Neural cell (in vitro differentiated cells): ENCODE data around the gene PPP1R14B. TPM values are rescaled to one million over a fixed set of nuclear protein-coding genes. Genes with fewer than 3 reads are reported as not detected.

Experiments used
- H2AFZ ChIP-seq: fragments of 200-600, 300-800 bp; sonication (generic), shearing (Covaris generic); 2 replicates; pipeline ENCODE4 v1.6.0; 2014; ENCODE audit warnings: low read depth, mild to moderate bottlenecking, antibody characterized with exemption, low read length, moderate library complexity
- H3F3A ChIP-seq: fragments of 200-600 bp; shearing (Covaris generic); 2 replicates; pipeline ENCODE4 v1.6.1; 2016; ENCODE audit warnings: mild to moderate bottlenecking, moderate library complexity, mixed read lengths, antibody characterized with exemption, low read length; ENCODE audit not compliant: insufficient read depth, poor library complexity, severe bottlenecking
- H3K27ac ChIP-seq: fragments of 200-600, 300-800 bp; sonication (generic), shearing (Covaris generic); 2 replicates; pipeline ENCODE4 v1.5.1; 2014; ENCODE audit warnings: mild to moderate bottlenecking, low read length, moderate library complexity
- H3K27me3 ChIP-seq: fragments of 300-800, 200-600 bp; sonication (generic), shearing (Covaris generic); 2 replicates; pipeline ENCODE4 v1.6.0; 2014; ENCODE audit warnings: mild to moderate bottlenecking, low read depth, low read length, moderate library complexity; ENCODE audit not compliant: insufficient read depth
- H3K36me3 ChIP-seq: fragments of 300-800, 200-600 bp; sonication (generic), shearing (Covaris generic); 2 replicates; pipeline ENCODE4 v1.5.1; 2014; ENCODE audit warnings: mild to moderate bottlenecking, antibody characterized with exemption, low read length, moderate library complexity; ENCODE audit not compliant: insufficient read depth
- H3K4me2 ChIP-seq: fragments of 300-800, 200-600 bp; sonication (generic), shearing (Covaris generic); 2 replicates; pipeline ENCODE4 v1.6.0; 2014; ENCODE audit warnings: mild to moderate bottlenecking, low read length
- H3K4me3 ChIP-seq: fragments of 300-800, 200-600 bp; sonication (generic), shearing (Covaris generic); 2 replicates; pipeline ENCODE4 v1.5.1; 2014; ENCODE audit warnings: mild to moderate bottlenecking, low read length, moderate library complexity
- H3K79me2 ChIP-seq: fragments of 200-600 bp; shearing (Covaris generic); replicated peaks from 2 replicates; pipeline ENCODE4 v1.6.0; 2014; ENCODE audit warnings: mild to moderate bottlenecking, low read length, moderate library complexity; ENCODE audit not compliant: insufficient read depth
- H3K9ac ChIP-seq: fragments of 300-800, 200-600 bp; sonication (generic), shearing (Covaris generic); 2 replicates; pipeline ENCODE4 v1.6.1; 2016; ENCODE audit warnings: mild to moderate bottlenecking, low read length, mixed read lengths
- H3K9me2 ChIP-seq: fragments of 200-600 bp; shearing (Covaris generic); 2 replicates; pipeline ENCODE4 v1.6.1; 2016; ENCODE audit warnings: mild to moderate bottlenecking, low read length, mixed read lengths; ENCODE audit not compliant: insufficient read depth
- H3K9me3 ChIP-seq: fragments of 200-600, 300-800 bp; sonication (generic), shearing (Covaris generic); 2 replicates; pipeline ENCODE4 v1.6.1; 2016; ENCODE audit warnings: mild to moderate bottlenecking, mixed run types, low read length, moderate library complexity, mixed read lengths
- H4K20me1 ChIP-seq: fragments of 200-600 bp; shearing (Covaris generic); 2 replicates; pipeline ENCODE4 v1.6.1; 2016; ENCODE audit warnings: mild to moderate bottlenecking, mixed run types; ENCODE audit not compliant: insufficient read depth
- EZH2 ChIP-seq: fragments of 200-600, 300-800 bp; shearing (Covaris generic), sonication (generic); IDR thresholded peaks from 2 replicates; pipeline ENCODE4 v1.6.1; 2014; ENCODE audit warnings: antibody characterized with exemption, low read length, borderline replicate concordance, mild to moderate bottlenecking; ENCODE audit not compliant: insufficient read depth, poor library complexity, severe bottlenecking
- MXI1 ChIP-seq: fragments of 450-650 bp; conservative IDR thresholded peaks from 2 replicates; pipeline ENCODE4 v1.6.1; 2014; ENCODE audit warnings: antibody characterized with exemption, mild to moderate bottlenecking; ENCODE audit not compliant: poor library complexity, severe bottlenecking
- POLR2AphosphoS5 ChIP-seq: IDR thresholded peaks from 2 replicates; pipeline ENCODE4 v1.6.1; 2012
- RAD21 ChIP-seq: fragments of 450-650 bp; conservative IDR thresholded peaks from 2 replicates; pipeline ENCODE4 v1.6.1; 2014; ENCODE audit warnings: antibody characterized with exemption, mild to moderate bottlenecking, moderate library complexity
- SMC3 ChIP-seq: fragments of 450-650 bp; conservative IDR thresholded peaks from 2 replicates; pipeline ENCODE4 v1.6.1; 2014; ENCODE audit warnings: antibody characterized with exemption, mild to moderate bottlenecking, moderate library complexity; ENCODE audit not compliant: poor library complexity
- TAF1 ChIP-seq: IDR thresholded peaks from 2 replicates; pipeline ENCODE4 v1.6.1; 2012; ENCODE audit warnings: low read depth
- polyA plus RNA-seq: library from polyadenylated mRNA; depleted of rRNA; stranded (reverse); fragments of >200 nt; gene quantifications from 2 replicates; pipeline ENCODE4 v1.2.3, GENCODE V29; 2014
- TF ChIP-seq, protein P1 (sequence below): IDR thresholded peaks from 2 replicates; pipeline ENCODE4 v1.6.1; 2012; ENCODE audit warnings: borderline replicate concordance
- TF ChIP-seq, protein P2 (sequence below): fragments of 450-650 bp; IDR thresholded peaks from 2 replicates; pipeline ENCODE4 v1.5.1; 2014; ENCODE audit warnings: antibody characterized with exemption, mild to moderate bottlenecking, moderate library complexity; ENCODE audit not compliant: poor library complexity, severe bottlenecking

PPP1R14B gene
- polyA plus RNA-seq, 1 donor from 2014 or later: 400 TPM

DNA sequence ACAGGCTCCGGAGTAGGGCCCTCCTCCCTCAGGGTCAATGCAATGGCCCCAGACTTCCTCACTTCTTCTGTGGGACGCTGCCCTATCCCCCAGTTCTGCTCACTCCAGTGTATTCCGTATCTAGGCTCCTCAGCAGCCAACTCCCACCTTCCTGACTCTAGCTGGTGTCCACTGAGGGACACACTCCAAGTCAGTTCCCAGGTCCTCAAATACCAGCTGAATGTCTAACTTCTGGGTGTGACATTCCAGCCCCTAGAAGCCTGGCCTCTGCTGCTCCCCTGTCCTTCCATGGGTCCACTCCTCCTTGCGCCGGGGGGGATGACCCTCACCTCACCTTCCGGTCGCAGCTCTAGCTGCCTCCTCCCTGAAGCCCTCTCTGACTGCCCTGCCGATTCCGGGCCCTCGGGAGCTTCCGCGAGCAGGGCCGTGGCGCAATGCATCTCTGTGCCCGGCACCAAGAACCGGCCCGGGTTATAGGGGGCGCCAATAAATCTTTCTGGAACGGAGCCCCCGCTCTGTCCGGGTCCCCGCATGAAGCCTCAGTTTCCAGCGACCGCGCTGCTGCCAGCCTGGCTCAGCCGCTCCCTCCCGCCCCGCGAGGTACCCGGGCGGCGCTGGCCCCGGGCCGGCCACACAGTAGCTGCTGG, 22.3 kb upstream of the PPP1R14B start:
- Histone ChIP-seq H3K27me3 (no peaks in the 10 kb centered on the region), H3K79me2 (no peaks in the 10 kb centered on the region), H2AFZ (peak overlapping the region; percentile 45), H3F3A (peaks cover 6% of the 10 kb centered on the region), H3K27ac (peak overlapping the region; percentile 87), H3K4me3 (peak overlapping the region; percentile 96), H3K9ac (peak overlapping the region; percentile 87), H3K4me2 (peak overlapping the region; percentile 89), H3K36me3 (no peaks in the 10 kb centered on the region), H3K9me2 (no peaks in the 10 kb centered on the region), H4K20me1 (no peaks in the 10 kb centered on the region), H3K9me3 (no peaks in the 10 kb centered on the region)
- TF ChIP-seq, protein P1, sequence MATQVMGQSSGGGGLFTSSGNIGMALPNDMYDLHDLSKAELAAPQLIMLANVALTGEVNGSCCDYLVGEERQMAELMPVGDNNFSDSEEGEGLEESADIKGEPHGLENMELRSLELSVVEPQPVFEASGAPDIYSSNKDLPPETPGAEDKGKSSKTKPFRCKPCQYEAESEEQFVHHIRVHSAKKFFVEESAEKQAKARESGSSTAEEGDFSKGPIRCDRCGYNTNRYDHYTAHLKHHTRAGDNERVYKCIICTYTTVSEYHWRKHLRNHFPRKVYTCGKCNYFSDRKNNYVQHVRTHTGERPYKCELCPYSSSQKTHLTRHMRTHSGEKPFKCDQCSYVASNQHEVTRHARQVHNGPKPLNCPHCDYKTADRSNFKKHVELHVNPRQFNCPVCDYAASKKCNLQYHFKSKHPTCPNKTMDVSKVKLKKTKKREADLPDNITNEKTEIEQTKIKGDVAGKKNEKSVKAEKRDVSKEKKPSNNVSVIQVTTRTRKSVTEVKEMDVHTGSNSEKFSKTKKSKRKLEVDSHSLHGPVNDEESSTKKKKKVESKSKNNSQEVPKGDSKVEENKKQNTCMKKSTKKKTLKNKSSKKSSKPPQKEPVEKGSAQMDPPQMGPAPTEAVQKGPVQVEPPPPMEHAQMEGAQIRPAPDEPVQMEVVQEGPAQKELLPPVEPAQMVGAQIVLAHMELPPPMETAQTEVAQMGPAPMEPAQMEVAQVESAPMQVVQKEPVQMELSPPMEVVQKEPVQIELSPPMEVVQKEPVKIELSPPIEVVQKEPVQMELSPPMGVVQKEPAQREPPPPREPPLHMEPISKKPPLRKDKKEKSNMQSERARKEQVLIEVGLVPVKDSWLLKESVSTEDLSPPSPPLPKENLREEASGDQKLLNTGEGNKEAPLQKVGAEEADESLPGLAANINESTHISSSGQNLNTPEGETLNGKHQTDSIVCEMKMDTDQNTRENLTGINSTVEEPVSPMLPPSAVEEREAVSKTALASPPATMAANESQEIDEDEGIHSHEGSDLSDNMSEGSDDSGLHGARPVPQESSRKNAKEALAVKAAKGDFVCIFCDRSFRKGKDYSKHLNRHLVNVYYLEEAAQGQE: no peak
- TF ChIP-seq POLR2AphosphoS5 (no peak), EZH2 (no peak), TAF1 (no peak), SMC3 (no peak), MXI1 (no peak), RAD21 (no peak)

DNA sequence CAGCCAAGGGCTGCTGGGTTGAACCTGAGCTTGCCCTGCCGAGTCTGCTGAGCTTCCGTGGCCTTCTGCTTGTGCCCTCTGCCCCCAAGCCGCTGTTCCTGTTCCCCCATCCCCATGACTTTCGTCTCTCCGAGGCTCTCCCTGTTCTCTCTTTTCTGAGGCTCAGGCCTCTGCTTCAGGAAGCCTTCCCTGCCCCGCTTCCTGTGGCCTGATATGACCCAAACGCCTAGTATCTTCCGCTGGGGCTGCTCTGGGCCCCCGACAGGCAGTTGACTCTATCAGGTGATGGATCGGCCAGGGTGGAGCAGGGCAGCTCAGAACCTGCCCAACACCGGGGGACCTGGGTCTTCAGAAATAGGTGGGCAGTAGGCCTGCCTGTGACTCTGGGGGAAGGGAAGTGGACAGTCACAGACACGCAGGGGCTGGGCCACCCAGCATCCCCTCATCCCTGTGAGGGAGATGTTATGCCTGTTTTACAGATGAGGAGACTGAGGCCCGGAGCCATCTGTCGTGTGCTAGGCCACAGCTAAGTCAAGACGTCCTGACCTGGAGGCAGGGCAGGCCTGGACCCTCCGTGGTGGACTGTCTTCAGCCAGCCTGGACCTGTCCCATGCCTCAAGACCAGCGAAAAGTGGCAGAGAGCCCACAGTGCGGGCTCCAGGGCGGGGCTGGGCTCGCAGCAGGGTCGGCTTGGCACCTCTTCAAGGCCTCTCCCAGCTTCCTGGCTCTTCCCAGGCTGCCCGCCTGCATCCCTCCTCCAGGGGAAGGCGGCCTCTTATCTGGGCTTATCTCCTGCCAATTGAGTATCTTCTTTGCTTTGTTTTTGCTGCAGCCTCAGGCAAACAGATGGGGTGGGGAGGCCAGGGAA, 21.5 kb upstream of the PPP1R14B start:
- H3K9ac ChIP-seq: peak overlapping the region; percentile 87
- TF ChIP-seq SMC3: no peak
- no peak for TF ChIP-seq MXI1
- TF ChIP-seq, protein P2, sequence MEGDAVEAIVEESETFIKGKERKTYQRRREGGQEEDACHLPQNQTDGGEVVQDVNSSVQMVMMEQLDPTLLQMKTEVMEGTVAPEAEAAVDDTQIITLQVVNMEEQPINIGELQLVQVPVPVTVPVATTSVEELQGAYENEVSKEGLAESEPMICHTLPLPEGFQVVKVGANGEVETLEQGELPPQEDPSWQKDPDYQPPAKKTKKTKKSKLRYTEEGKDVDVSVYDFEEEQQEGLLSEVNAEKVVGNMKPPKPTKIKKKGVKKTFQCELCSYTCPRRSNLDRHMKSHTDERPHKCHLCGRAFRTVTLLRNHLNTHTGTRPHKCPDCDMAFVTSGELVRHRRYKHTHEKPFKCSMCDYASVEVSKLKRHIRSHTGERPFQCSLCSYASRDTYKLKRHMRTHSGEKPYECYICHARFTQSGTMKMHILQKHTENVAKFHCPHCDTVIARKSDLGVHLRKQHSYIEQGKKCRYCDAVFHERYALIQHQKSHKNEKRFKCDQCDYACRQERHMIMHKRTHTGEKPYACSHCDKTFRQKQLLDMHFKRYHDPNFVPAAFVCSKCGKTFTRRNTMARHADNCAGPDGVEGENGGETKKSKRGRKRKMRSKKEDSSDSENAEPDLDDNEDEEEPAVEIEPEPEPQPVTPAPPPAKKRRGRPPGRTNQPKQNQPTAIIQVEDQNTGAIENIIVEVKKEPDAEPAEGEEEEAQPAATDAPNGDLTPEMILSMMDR: no peak
- TF ChIP-seq, protein P1: no peak
- H3K9me3 ChIP-seq: no peaks in the 10 kb centered on the region
- peaks cover 6% of the 10 kb centered on the region for H3F3A ChIP-seq
- no peak overlapping the region for H2AFZ ChIP-seq
- H3K27ac ChIP-seq: peak overlapping the region; percentile 87
- no peaks in the 10 kb centered on the region for H3K27me3 ChIP-seq
- no peaks in the 10 kb centered on the region for H4K20me1 ChIP-seq
- peak overlapping the region; percentile 89 for H3K4me2 ChIP-seq
- no peaks in the 10 kb centered on the region for H3K9me2 ChIP-seq
- H3K36me3 ChIP-seq: no peaks in the 10 kb centered on the region
- no peaks in the 10 kb centered on the region for H3K79me2 ChIP-seq
- peak overlapping the region; percentile 96 for H3K4me3 ChIP-seq
